HG02642 (cell line): Measurements from ENCODE around the gene ATG2B.

Experiments used
- ATAC-seq: cut with Tn5 transposase; IDR thresholded peaks from one replicate; pipeline ENCODE4 v1.9.1; 2021; ENCODE audit warnings: mild to moderate bottlenecking; ENCODE audit not compliant: unreplicated experiment, poor library complexity

ATG2B gene, protein sequence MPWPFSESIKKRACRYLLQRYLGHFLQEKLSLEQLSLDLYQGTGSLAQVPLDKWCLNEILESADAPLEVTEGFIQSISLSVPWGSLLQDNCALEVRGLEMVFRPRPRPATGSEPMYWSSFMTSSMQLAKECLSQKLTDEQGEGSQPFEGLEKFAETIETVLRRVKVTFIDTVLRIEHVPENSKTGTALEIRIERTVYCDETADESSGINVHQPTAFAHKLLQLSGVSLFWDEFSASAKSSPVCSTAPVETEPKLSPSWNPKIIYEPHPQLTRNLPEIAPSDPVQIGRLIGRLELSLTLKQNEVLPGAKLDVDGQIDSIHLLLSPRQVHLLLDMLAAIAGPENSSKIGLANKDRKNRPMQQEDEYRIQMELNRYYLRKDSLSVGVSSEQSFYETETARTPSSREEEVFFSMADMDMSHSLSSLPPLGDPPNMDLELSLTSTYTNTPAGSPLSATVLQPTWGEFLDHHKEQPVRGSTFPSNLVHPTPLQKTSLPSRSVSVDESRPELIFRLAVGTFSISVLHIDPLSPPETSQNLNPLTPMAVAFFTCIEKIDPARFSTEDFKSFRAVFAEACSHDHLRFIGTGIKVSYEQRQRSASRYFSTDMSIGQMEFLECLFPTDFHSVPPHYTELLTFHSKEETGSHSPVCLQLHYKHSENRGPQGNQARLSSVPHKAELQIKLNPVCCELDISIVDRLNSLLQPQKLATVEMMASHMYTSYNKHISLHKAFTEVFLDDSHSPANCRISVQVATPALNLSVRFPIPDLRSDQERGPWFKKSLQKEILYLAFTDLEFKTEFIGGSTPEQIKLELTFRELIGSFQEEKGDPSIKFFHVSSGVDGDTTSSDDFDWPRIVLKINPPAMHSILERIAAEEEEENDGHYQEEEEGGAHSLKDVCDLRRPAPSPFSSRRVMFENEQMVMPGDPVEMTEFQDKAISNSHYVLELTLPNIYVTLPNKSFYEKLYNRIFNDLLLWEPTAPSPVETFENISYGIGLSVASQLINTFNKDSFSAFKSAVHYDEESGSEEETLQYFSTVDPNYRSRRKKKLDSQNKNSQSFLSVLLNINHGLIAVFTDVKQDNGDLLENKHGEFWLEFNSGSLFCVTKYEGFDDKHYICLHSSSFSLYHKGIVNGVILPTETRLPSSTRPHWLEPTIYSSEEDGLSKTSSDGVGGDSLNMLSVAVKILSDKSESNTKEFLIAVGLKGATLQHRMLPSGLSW (N-terminal part only)

GRCh38 chr14:96362965-96363750 is at the start of gene ATG2B, which contains the start of gene GSKIP:
ATG2B (minus strand) TSS chr14:96363341; CDS start chr14:96362976, 365 bp downstream.
GSKIP (plus strand) TSS chr14:96363526; CDS start chr14:96382248, 18,722 bp downstream.
- peak; percentile 77 for ATAC-seq

DNA sequence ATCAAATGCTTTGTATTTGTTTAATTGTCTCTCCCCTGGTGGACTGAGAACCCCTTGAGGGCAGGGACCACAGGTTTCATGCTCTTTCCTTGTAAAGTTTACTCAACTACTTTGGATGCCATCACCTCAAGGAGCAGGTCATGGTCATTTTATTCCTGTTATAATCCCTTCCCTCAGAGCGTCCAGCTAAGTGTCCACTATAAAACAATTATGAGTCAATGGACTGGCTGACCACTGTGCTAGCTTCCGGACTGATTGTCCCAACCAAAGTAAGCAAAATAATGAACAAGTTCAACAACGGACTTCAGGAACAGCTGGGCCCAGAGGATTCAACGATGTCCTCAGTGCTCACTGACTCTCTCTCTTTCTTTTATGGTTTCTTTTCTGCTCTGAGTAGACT is 47.0 kb upstream of the ATG2B start:
- ATAC-seq = no peak

GRCh38 chr14:96409701-96410100 is 46.6 kb upstream of the ATG2B start:
- no peak for ATAC-seq

GRCh38 chr14:96408608-96409007 is 45.5 kb upstream of the ATG2B start:
- ATAC-seq = no peak

- no peak for ATAC-seq
Measured at GRCh38 chr14:96407935-96408570, 44.9 kb upstream of the ATG2B start.

DNA sequence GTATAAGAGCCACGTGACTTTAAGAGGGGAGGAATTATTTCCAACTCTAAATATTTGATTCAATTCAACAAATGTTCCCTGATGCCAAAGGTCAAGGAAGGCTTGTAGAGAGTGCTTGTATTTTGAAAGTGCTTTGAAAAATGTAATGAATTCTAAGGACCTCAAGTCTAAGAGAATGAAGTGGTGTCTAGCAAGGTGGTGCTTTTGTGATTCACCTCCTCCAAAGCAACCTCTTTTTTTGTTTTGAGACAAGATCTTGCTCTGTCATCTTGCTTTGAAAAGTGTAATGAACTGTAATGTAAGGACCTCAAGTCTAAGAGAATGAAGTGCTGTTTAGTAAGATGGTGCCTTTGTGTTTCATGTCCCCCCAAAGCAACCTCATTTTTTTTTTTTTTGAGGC is 42.5 kb upstream of the ATG2B start:
- no peak for ATAC-seq

- ATAC-seq = no peak
Measured at GRCh38 chr14:96403409-96403808, 40.3 kb upstream of the ATG2B start.

DNA sequence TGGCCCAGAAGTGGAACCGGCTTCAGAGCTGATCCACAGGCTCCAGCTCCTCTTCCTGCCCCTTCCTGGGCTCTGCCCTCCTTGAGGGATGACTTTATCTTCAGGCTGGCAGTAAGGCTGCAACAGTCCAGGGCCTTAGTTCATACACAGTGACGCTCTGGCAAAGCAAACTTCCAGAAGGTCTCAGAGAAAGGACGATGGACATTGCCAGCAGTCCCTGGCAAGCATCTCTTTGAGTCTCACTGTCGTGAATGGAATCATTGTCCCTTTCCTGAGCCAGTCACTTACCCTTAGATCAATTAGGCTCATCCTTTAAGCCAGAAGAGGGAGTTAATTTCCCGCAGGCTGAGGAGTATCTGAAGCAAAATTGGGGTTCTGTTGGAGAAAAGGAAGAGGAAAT is 37.4 kb upstream of the ATG2B start:
- ATAC-seq = no peak

DNA sequence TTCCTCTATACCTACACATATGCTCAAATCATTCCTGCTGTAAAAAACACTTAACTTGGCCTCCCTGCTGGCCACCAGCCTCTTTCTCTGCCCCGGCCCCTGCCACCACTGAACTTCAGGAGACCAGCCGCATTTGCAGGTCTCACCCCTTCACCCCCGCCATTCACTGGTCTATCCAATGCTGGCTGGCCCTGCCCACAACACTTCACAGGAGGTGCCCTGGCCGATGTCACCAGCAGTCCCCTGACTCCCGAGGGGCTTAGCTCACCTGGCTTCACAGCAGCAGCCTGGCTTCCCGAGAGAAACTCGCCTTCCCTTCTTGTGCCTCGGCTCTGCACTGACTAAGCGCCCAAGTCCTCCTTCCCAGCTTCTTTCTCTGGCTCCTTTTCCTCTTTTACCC is 36.3 kb upstream of the ATG2B start:
- ATAC-seq = no peak

DNA sequence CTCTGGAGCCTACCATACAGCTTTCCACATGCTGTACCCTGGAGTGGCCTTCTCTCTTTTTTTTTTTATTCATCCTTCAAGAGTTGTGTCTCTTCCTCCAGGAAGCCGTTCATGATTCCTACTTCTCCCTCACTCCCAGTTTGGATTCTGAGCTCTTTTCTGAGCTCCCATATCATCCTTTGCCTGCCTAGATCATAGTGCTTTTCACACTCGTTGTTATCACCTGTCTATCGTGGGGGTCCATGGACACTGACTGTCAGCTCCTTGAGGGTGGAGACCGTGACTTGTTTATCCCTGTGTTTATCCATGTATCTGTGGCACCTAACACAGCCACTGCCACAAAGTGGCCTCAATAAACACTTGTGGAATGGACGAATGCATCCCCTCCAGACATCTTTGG is 35.8 kb upstream of the ATG2B start:
- ATAC-seq = no peak

DNA sequence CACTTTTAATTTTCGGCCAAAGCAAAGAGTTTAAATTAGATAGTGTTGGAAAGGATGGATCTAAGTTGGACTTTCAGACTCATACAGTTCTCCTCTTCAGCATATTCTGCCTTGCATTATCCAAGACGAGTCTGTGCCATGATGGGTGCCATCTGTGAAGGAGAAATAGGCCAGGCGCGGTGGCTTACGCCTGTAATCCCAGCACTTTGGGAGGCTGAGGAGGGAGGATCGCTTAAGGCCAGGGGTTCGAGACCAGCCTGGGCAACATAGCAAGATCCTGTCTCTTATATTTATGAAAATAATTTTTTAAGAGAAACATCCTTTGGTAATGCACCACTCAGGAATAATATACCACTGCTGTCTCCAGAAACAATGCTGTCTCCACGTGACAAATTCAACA is 35.3 kb upstream of the ATG2B start:
- ATAC-seq = no peak

DNA sequence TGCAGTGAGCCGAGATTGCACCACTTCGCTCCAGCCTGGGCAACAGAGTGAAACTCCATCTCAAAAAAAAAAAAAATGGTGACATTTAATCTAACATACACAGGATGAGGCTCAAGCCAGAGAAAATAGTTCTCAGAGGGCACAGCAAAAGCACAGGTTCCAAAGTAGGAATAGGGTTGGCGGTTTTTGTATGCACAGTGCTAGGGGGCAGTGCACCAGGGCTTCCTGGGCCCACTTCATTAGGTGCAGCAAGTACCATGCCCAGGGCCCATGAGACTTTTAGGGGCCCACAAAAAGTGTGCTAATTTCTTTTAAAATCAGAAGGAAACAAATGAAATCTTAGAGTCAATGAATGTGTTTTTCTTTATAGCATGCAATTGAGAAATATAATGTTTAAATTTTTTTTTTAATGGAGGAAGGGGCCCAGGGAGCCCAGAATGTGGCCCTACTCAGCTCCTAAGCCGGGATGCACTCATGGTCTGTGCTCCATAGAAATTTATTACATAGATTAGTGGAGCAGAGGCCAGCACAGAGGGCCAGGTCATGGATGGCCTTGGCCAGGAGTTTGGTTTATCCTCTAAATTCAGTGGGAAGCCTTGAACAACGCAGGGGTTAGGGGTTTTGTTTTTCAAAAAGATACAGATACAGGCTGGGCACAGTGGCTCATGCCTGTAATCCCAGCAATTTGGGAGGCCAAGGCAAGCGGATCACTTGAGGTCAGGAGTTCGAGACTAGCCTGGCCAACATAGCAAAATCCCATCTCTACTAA is 31.1 kb upstream of the ATG2B start:
- no peak for ATAC-seq

- ATAC-seq = no peak
Measured at GRCh38 chr14:96393071-96393691, 30.0 kb upstream of the ATG2B start.

DNA sequence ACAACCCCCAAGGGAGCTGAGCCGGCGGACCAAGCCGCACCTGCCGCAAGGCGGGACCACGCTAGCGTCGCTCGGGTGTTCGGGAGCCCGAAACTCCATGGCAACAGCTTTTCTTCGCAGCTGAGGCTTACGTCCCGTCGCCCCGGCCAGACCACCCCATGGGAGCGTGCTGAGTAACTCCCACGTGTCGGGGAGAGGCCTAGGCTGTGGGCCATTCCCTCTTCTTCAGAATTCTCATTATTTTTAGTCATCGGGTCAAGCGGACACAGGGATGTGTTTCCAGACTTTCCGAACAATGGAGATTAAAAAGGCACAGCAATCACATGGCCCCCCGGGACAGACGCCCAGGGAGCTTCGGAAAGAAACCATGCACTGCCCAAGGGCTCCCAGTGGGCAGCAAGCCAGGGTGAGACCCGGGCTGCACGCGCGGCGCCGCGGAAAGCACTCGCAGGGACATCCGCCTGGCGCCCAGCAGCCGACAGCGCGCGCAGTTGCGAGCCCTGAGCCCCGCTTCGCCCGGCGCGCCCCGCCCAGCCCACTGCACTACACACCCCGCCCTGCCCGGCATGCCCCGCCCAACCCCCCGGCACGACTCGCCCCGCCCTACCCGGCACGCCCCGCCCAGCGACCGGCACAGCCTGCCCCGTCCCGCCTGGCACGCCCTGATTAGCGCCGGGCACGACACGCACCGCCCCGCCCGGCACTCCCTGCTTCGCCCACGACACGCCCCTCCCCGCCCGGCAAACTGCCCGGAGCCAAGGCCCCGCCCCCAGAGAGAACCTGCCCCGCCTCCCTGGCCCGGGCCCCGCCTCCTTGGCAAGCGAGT is 28.4 kb upstream of the ATG2B start:
- peak; percentile 95 for ATAC-seq

GRCh38 chr14:96390965-96391292 is 27.8 kb upstream of the ATG2B start:
- ATAC-seq = no peak

DNA sequence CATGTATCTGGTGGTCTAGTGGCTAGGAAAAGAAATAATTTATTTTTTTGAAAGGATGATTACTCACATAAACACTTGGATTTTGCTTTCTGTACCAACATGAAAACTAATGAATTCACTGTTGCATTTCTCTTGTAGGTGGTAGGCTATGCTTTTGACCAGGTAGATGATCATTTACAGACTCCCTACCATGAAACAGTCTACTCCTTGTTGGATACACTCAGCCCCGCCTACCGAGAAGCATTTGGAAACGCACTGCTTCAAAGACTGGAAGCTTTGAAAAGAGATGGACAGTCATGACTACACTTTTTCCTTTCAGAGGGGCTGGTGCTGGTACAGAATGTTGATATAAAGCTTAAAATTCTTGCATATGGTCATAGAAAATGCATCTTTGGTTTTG is 22.2 kb upstream of the ATG2B start:
- ATAC-seq = no peak

- no peak for ATAC-seq
Measured at GRCh38 chr14:96384740-96385139, 21.6 kb upstream of the ATG2B start.

DNA sequence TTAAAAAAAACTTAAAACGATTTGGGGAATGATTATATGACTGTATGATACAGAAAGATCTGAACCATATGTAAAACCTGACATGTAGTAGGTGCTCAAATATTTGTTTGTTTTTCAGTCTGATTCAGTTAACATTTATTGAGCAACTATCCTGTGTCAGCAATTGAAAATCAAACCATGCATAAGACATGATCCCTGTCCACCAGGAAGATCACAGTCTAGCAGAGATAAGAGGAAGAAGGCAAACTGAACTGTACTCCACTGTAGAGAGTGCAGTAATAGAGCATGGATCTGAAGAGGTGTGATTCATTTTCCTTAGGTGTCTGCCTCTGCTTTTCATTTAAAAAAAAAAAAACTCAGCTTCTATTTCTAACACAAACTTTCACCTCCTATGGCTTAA is 20.9 kb upstream of the ATG2B start:
- no peak for ATAC-seq
